K562 (cell line): ENCODE measurements around the gene ECM2. TPM values are rescaled to one million over a fixed set of nuclear protein-coding genes. Genes with fewer than 3 reads are reported as not detected.

ENCODE experiments used
- ATAC-seq: fragments of 200-7000 bp; cut with Tn5 transposase; 3 replicates; pipeline ENCODE4 v1.9.1; 2020; ENCODE audit warnings: moderate library complexity
- BruUV-seq: library from RNA; stranded (reverse); fragments of 400-500 nt; replicated peaks from 2 replicates; lab custom pipeline; 2021; lab: Mats Ljungman, UMichigan
- CTCF ChIA-PET: fragments of 300-600 bp; formaldehyde crosslinking; extraction: SDS; loops from one replicate; lab custom pipeline; 2021; ENCODE audit warnings: low intra/inter-chr PET ratio; lab: Yijun Ruan, JAX
- POLR2A ChIA-PET: fragments of 300-600, 350-650 bp; sonication (Branson Sonifier 250); formaldehyde crosslinking; extraction: SDS; loops from one replicate; lab custom pipeline; 2021; ENCODE audit warnings: antibody characterized with exemption, inconsistent platforms; lab: Yijun Ruan, JAX
- DNase-seq, 4 experiments: peaks; one replicate each; pipeline versions ENCODE4 v3.0.0 to v3.0.0-alpha.2; 2011 to 2018; ENCODE audit warnings: low spot score in 3 of 4, mixed read lengths in 3 of 4; ENCODE audit errors: extremely low read depth in 1 of 4
- FAIRE-seq: peaks from 2 replicates; lab custom pipeline; 2011; peaks lifted over from hg19 to GRCh38; lab: Jason Lieb, UNC
- H2AFZ ChIP-seq: 2 replicates; pipeline ENCODE4 v1.6.0; 2011; ENCODE audit warnings: low read depth, low read length, control low read depth, inconsistent platforms
- H3K27ac ChIP-seq: fragments of 200-600 bp; 3 replicates; pipeline ENCODE4 v1.8.0; 2011; ENCODE audit warnings: low read depth, mild to moderate bottlenecking, control low read depth, inconsistent platforms, low read length, moderate library complexity, mixed read lengths; ENCODE audit errors: extremely low read depth
- H3K27me3 ChIP-seq, 2 experiments: fragments of 300-600 bp in 1 of 2; 2 replicates in 1 of 2; 3 replicates in 1 of 2; pipeline versions ENCODE4 v1.6.0 to v1.8.0; 2011; ENCODE audit warnings: inconsistent platforms in 2 of 2, low read length in 2 of 2, mild to moderate bottlenecking in 1 of 2, mixed read lengths in 1 of 2, moderate library complexity in 1 of 2; ENCODE audit not compliant: control insufficient read depth in 2 of 2, insufficient read depth in 2 of 2
- H3K36me3 ChIP-seq: fragments of 300-600 bp; 3 replicates; pipeline ENCODE4 v1.8.0; 2011; ENCODE audit warnings: mild to moderate bottlenecking, low read length, inconsistent platforms; ENCODE audit not compliant: control insufficient read depth, insufficient read depth
- H3K4me1 ChIP-seq, 2 experiments: fragments of 200-600 bp in 1 of 2; replicated peaks in 1 of 2; 2 replicates in 1 of 2; 3 replicates in 1 of 2; pipeline versions ENCODE4 v1.5.1 to v1.8.0; 2011; ENCODE audit warnings: inconsistent platforms in 2 of 2, low read length in 2 of 2, mild to moderate bottlenecking in 1 of 2, mixed read lengths in 1 of 2, moderate library complexity in 1 of 2; ENCODE audit not compliant: control insufficient read depth in 2 of 2, insufficient read depth in 2 of 2
- H3K4me2 ChIP-seq: 2 replicates; pipeline ENCODE4 v1.6.1; 2011; ENCODE audit warnings: low read length, control low read depth, inconsistent platforms, mixed read lengths; ENCODE audit not compliant: insufficient read depth
- H3K4me3 ChIP-seq: fragments of 200-600 bp; sonication (generic), shearing (Covaris generic); 2 replicates; pipeline ENCODE4 v1.5.1; 2016; ENCODE audit warnings: control low read depth, inconsistent platforms
- H3K79me2 ChIP-seq: fragments of 200-600 bp; 3 replicates; pipeline ENCODE4 v1.8.0; 2011; ENCODE audit warnings: low read length, inconsistent platforms; ENCODE audit not compliant: control insufficient read depth, insufficient read depth
- H3K9ac ChIP-seq, 2 experiments: 2 replicates each; pipeline versions ENCODE4 v1.6.0 to v1.6.1; 2011; ENCODE audit warnings: low read depth in 2 of 2, low read length in 2 of 2, control low read depth in 1 of 2, inconsistent platforms in 1 of 2, mild to moderate bottlenecking in 1 of 2, mixed read lengths in 1 of 2; ENCODE audit not compliant: insufficient read depth in 1 of 2
- H3K9me1 ChIP-seq: one replicate; pipeline ENCODE4 v1.6.0; 2011; ENCODE audit warnings: inconsistent platforms, mild to moderate bottlenecking, low read length, moderate library complexity; ENCODE audit not compliant: control insufficient read depth, insufficient read depth
- H3K9me3 ChIP-seq: replicated peaks from 2 replicates; pipeline ENCODE4 v1.5.1; 2011; ENCODE audit warnings: low read depth, low read length, inconsistent platforms; ENCODE audit not compliant: control insufficient read depth, insufficient read depth
- H4K20me1 ChIP-seq: replicated peaks from 2 replicates; pipeline ENCODE4 v1.6.1; 2011; ENCODE audit warnings: low read length, inconsistent platforms, mixed read lengths; ENCODE audit not compliant: control insufficient read depth, insufficient read depth
- CBFA2T2 ChIP-seq: fragments of 450-650 bp; conservative IDR thresholded peaks from 2 replicates; pipeline ENCODE4 v1.6.1; 2017; ENCODE audit warnings: mild to moderate bottlenecking
- FOSL1 ChIP-seq: fragments of 200-800 bp; sonication (Bioruptor generic); conservative IDR thresholded peaks from 2 replicates; pipeline ENCODE4 v1.6.1; 2016; ENCODE audit warnings: missing genetic modification characterization, missing compliant biosample characterization
- HDAC6 ChIP-seq: IDR thresholded peaks from 2 replicates; pipeline ENCODE4 v1.6.1; 2012; ENCODE audit warnings: low read depth, mild to moderate bottlenecking, control low read depth, inconsistent platforms, low read length, moderate library complexity
- HNRNPUL1 ChIP-seq: fragments of 200-400 bp; formaldehyde crosslinking; IDR thresholded peaks from 2 replicates; pipeline ENCODE4 v1.6.1; 2017; ENCODE audit warnings: low read length
- KDM5B ChIP-seq: fragments of 200-600 bp; sonication (generic); IDR thresholded peaks from 2 replicates; pipeline ENCODE4 v1.6.1; 2012; ENCODE audit warnings: low read depth, mild to moderate bottlenecking, moderate library complexity, low read length, control low read depth, inconsistent platforms; ENCODE audit not compliant: insufficient replicate concordance
- MEF2A ChIP-seq: IDR thresholded peaks from 2 replicates; pipeline ENCODE4 v1.6.1; 2011; ENCODE audit warnings: low read depth, mild to moderate bottlenecking, low read length, moderate library complexity; ENCODE audit not compliant: control insufficient read depth
- NELFE ChIP-seq: IDR thresholded peaks from 2 replicates; pipeline ENCODE4 v1.6.1; 2011; ENCODE audit warnings: mild to moderate bottlenecking; ENCODE audit not compliant: insufficient read depth, insufficient read length
- TSC22D4 ChIP-seq: fragments of 450-650 bp; IDR thresholded peaks from 2 replicates; pipeline ENCODE4 v1.6.1; 2016; ENCODE audit warnings: missing genetic modification characterization, missing biosample characterization, control low read depth
- ZNF165 ChIP-seq: fragments of 250-450 bp; sonication (Bioruptor Pico); IDR thresholded peaks from 2 replicates; pipeline ENCODE4 v1.4.0; 2020; ENCODE audit warnings: borderline replicate concordance
- ZNF175 ChIP-seq: fragments of 200-800 bp; sonication (Bioruptor generic); IDR thresholded peaks from 2 replicates; pipeline ENCODE4 v1.6.1; 2016; ENCODE audit warnings: low read depth, mild to moderate bottlenecking, missing genetic modification characterization, missing compliant biosample characterization
- ZNF445 ChIP-seq: fragments of 250-450 bp; sonication (Bioruptor Pico); IDR thresholded peaks from 2 replicates; pipeline ENCODE4 v1.4.0; 2020; ENCODE audit warnings: low read depth, mild to moderate bottlenecking, moderate library complexity
- ZNF561 ChIP-seq: fragments of 450-650 bp; formaldehyde crosslinking; conservative IDR thresholded peaks from 2 replicates; pipeline ENCODE4 v1.4.0; 2020; ENCODE audit warnings: mild to moderate bottlenecking, moderate library complexity
- ZNF75A ChIP-seq: fragments of 450-650 bp; formaldehyde crosslinking; IDR thresholded peaks from 2 replicates; pipeline ENCODE4 v1.4.0; 2020; ENCODE audit warnings: mild to moderate bottlenecking
- WGBS: fragments of 100-300 bp; shearing (Covaris generic); methylation state at CpG from one replicate; pipeline ENCODE4 v1.1.6; 2016; ENCODE audit warnings: low coverage, mixed read lengths; ENCODE audit not compliant: insufficient coverage; ENCODE audit errors: missing lambda C conversion rate; 5-methylcytosine and 5-hydroxymethylcytosine counted together
- in situ Hi-C: fragments of 300-500 bp; cut with MboI; formaldehyde crosslinking; loops from 4 replicates; pipeline ENCODE4 v1.15.0; 2018; ENCODE audit warnings: inconsistent platforms, mixed read lengths
- intact Hi-C: fragments of 100-400 bp; cut with micrococcal nuclease; formaldehyde crosslinking; loops from 2 replicates; pipeline ENCODE4 v1.14.2; 2022
- polyA plus RNA-seq, 8 experiments: library from polyadenylated mRNA; depleted of rRNA in 4 of 8; stranded (reverse) in 5 of 8; unstranded in 3 of 8; fragments of >200 nt; fragmentation: Nextera tagmentation in 2 of 8; fragmentation: Illumina TruSeq in 1 of 8; extraction: Ambion mirVana in 2 of 8; extraction: Trizol in 1 of 8; gene quantifications; 2 replicates each; pipeline versions ENCODE4 v1.2.1 to v1.2.3, GENCODE V29; 2011 to 2014; ENCODE audit warnings: inconsistent platforms in 1 of 8, missing spikeins in 1 of 8
- total RNA-seq, 7 experiments: library from RNA; depleted of rRNA in 6 of 7; stranded (reverse); fragments of >200 nt in 6 of 7; fragmentation: Illumina TruSeq in 2 of 7; extraction: Trizol in 2 of 7; gene quantifications; 2 replicates each; pipeline versions ENCODE4 v1.2.1 to v1.2.3, GENCODE V29; 2011 to 2021; ENCODE audit warnings: low replicate concordance in 1 of 7
- TF ChIP-seq, protein P1 (sequence below): sonication (generic); formaldehyde crosslinking; IDR thresholded peaks from 2 replicates; pipeline ENCODE4 v1.8.1; 2023; ENCODE audit warnings: mild to moderate bottlenecking, missing genetic modification reagents
- TF ChIP-seq, protein P2 (sequence below), 2 experiments: fragments of 450-650 bp in 1 of 2; sonication (generic) in 1 of 2; formaldehyde crosslinking in 1 of 2; IDR thresholded peaks in 1 of 2; conservative IDR thresholded peaks in 1 of 2; 2 replicates each; pipeline versions ENCODE4 v1.6.1 to v1.8.1; 2016 to 2023; ENCODE audit warnings: mild to moderate bottlenecking in 2 of 2, moderate library complexity in 2 of 2, inconsistent platforms in 1 of 2, missing genetic modification reagents in 1 of 2

Gene ECM2
- total and polyA plus RNA-seq, 9 of the 15 experiments (the other 6 are each of a cell fraction or from before 2014, with no cell fraction given) = 0.03 to 0.07 TPM; not detected in 7

DNA sequence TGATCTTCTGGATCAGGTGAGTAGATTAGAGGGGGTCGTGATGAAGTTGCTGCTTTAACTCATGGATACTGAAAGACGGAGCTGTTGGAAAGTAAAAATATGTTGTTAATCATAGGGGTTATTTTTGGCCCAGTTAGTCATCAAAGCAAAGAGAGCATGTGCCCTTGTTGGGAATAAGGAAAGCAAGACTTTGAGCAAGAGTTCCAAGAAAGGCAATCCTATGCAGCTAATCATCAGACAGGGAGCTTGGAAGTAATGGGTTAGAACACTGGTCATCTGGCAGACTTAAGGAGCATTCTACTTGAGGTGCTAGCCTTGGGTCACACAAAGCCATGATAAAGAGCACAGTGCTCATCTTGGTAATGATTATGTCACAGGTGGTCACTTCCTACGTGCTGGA, 71.8 kb downstream of the ECM2 start:
- WGBS = 30% methylated on average over 3 of the region's 3 CpGs
- Histone ChIP-seq H4K20me1 (no peaks in the 10 kb centered on the region; the same call in 1 of the 2 replicates), H3K9me1 (no peaks in the 10 kb centered on the region), H3K4me2 (no peak overlapping the region), H3K36me3 (no peaks in the 10 kb centered on the region), H3K9ac (no peak overlapping the region), H3K4me3 (no peak overlapping the region), H3K27me3 (no peaks in the 10 kb centered on the region), H3K4me1 (no peaks in the 10 kb centered on the region), H3K27ac (no peak overlapping the region), H3K9me3 (no peaks in the 10 kb centered on the region), H2AFZ (no peak overlapping the region), H3K79me2 (no peaks in the 10 kb centered on the region)
- ChIA-PET POLR2A (interaction anchor here (0.7 to 0.8 kb wide), 2 partner anchors 9 to 426 kb away, joined by 3 to 4 read pairs; no protein-coding TSS in a partner anchor), CTCF (no interaction called here)
- BruUV-seq = no TSS peak
- intact Hi-C loops = loop anchor here (10.0 kb wide), 1 partner anchor 329 kb away; no protein-coding TSS in a partner anchor
- TF ChIP-seq HNRNPUL1 = no peak
- TF ChIP-seq ZNF445 (CRISPR knock-in tag) = no peak
- TF ChIP-seq TSC22D4 (tag) = no peak
- peak; percentile 76; the same call in 1 of the 2 replicates for TF ChIP-seq MEF2A
- TF ChIP-seq HDAC6 = no peak
- no peak for TF ChIP-seq NELFE
- TF ChIP-seq, protein P1, sequence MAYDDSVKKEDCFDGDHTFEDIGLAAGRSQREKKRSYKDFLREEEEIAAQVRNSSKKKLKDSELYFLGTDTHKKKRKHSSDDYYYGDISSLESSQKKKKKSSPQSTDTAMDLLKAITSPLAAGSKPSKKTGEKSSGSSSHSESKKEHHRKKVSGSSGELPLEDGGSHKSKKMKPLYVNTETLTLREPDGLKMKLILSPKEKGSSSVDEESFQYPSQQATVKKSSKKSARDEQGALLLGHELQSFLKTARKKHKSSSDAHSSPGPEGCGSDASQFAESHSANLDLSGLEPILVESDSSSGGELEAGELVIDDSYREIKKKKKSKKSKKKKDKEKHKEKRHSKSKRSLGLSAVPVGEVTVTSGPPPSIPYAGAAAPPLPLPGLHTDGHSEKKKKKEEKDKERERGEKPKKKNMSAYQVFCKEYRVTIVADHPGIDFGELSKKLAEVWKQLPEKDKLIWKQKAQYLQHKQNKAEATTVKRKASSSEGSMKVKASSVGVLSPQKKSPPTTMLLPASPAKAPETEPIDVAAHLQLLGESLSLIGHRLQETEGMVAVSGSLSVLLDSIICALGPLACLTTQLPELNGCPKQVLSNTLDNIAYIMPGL (CRISPR knock-in tag) = no peak
- no peak for TF ChIP-seq ZNF175 (CRISPR knock-in tag)
- no peak for TF ChIP-seq ZNF165 (CRISPR knock-in tag)
- no peak for TF ChIP-seq CBFA2T2
- TF ChIP-seq, protein P2, sequence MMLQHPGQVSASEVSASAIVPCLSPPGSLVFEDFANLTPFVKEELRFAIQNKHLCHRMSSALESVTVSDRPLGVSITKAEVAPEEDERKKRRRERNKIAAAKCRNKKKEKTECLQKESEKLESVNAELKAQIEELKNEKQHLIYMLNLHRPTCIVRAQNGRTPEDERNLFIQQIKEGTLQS (IDR thresholded peaks at IDR 0.05) = 0 out of 2 replicates have a peak, but pooled peaks have one; percentile 32
- TF ChIP-seq, protein P2 (CRISPR knock-in tag; conservative IDR thresholded peaks at IDR 0.05) = no peak
- TF ChIP-seq ZNF75A = no peak
- no peak for TF ChIP-seq KDM5B
- peak; percentile 34; the same call in 1 of the 2 replicates for TF ChIP-seq FOSL1 (tag)
- no peak for TF ChIP-seq ZNF561 (CRISPR knock-in tag)
- no peak for FAIRE-seq
- in situ Hi-C loops = no loop called here
- DNase-seq = no peak
- no peak for ATAC-seq
